OCI-LY1 (cell line): ENCODE measurements around the gene PTPA.

Experiments
- H2AFZ ChIP-seq: fragments of 200-600 bp; sonication (generic), shearing (Covaris generic); 2 replicates; pipeline ENCODE4 v1.6.0; 2014; ENCODE audit warnings: antibody characterized with exemption, mild to moderate bottlenecking, low read length
- H3F3A ChIP-seq: fragments of 200-600 bp; sonication (generic), shearing (Covaris generic); 2 replicates; pipeline ENCODE4 v1.6.0; 2014; ENCODE audit warnings: mild to moderate bottlenecking, antibody characterized with exemption, low read length, moderate library complexity; ENCODE audit not compliant: insufficient read depth
- H3K27ac ChIP-seq: fragments of 200-600 bp; sonication (generic); 2 replicates; pipeline ENCODE4 v1.5.1; 2014; ENCODE audit warnings: low read length, mixed run types, mild to moderate bottlenecking, low read depth; ENCODE audit not compliant: poor library complexity, severe bottlenecking
- H3K27me3 ChIP-seq: fragments of 200-600 bp; sonication (generic); 2 replicates; pipeline ENCODE4 v1.6.0; 2014; ENCODE audit warnings: antibody characterized with exemption, mild to moderate bottlenecking, low read length, moderate library complexity; ENCODE audit not compliant: insufficient read depth
- H3K36me3 ChIP-seq: fragments of 200-600 bp; sonication (generic); 2 replicates; pipeline ENCODE4 v1.6.1; 2014; ENCODE audit warnings: mild to moderate bottlenecking, antibody characterized with exemption, low read length, moderate library complexity, mixed read lengths; ENCODE audit not compliant: insufficient read depth
- H3K4me1 ChIP-seq: fragments of 200-600 bp; sonication (generic); 2 replicates; pipeline ENCODE4 v1.5.1; 2014; ENCODE audit warnings: mild to moderate bottlenecking, low read length, moderate library complexity; ENCODE audit not compliant: insufficient read depth, severe bottlenecking
- H3K4me2 ChIP-seq: fragments of 200-600 bp; sonication (generic), shearing (Covaris generic); 2 replicates; pipeline ENCODE4 v1.6.1; 2014; ENCODE audit warnings: low read length
- H3K4me3 ChIP-seq: fragments of 200-600 bp; sonication (generic); 2 replicates; pipeline ENCODE4 v1.5.1; 2014; ENCODE audit warnings: low read length, low read depth, mild to moderate bottlenecking, mixed read lengths; ENCODE audit not compliant: poor library complexity, severe bottlenecking
- H3K79me2 ChIP-seq: fragments of 200-600 bp; shearing (Covaris generic); 2 replicates; pipeline ENCODE4 v1.6.1; 2016; ENCODE audit warnings: mixed run types, low read length, mixed read lengths; ENCODE audit not compliant: insufficient read depth
- H3K9ac ChIP-seq: fragments of 200-600 bp; sonication (generic), shearing (Covaris generic); 2 replicates; pipeline ENCODE4 v1.6.1; 2014; ENCODE audit warnings: mild to moderate bottlenecking, low read length, mixed read lengths
- H3K9me2 ChIP-seq: fragments of 200-600 bp; sonication (generic), shearing (Covaris generic); 2 replicates; pipeline ENCODE4 v1.6.1; 2014; ENCODE audit warnings: low read depth, mild to moderate bottlenecking, low read length, mixed read lengths
- H3K9me3 ChIP-seq: fragments of 200-600 bp; shearing (Covaris generic); 2 replicates; pipeline ENCODE4 v1.6.1; 2014; ENCODE audit warnings: low read length, mixed read lengths
- H4K20me1 ChIP-seq: fragments of 200-600 bp; sonication (generic), shearing (Covaris generic); 2 replicates; pipeline ENCODE4 v1.6.0; 2016; ENCODE audit warnings: mild to moderate bottlenecking, low read length; ENCODE audit not compliant: insufficient read depth
- CTCF ChIP-seq: fragments of 200-600 bp; sonication (generic), shearing (Covaris generic); IDR thresholded peaks from 2 replicates; pipeline ENCODE4 v1.5.1; 2017; ENCODE audit warnings: mild to moderate bottlenecking, antibody characterized with exemption, low read length, moderate library complexity, mixed read lengths
- EZH2 ChIP-seq: fragments of 200-600 bp; sonication (generic), shearing (Covaris generic); IDR thresholded peaks from 2 replicates; pipeline ENCODE4 v1.8.0; 2017; ENCODE audit warnings: borderline replicate concordance, mixed run types, mild to moderate bottlenecking, antibody characterized with exemption, low read length, moderate library complexity, mixed read lengths

Gene PTPA

DNA sequence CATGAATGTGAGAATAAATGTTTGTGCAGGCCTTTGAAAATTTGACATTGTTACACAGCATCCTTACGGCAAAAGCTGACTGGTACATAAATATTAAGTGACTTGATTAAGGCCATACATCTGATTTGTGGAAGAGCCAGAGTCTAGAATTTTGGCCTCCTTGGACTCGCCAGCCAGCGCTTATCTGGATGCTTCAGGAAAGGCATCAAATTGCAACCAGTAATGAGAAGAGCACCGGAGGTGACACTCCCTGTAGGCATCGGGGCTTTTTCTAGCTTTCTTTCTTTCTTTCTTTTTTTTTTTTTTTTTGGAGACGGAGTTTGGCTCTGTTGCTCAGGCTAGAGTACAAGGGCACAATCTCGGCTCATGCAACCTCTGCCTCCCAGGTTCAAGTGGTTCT, 80.0 kb downstream of the PTPA start:
- Histone ChIP-seq H3K9me2 (no peaks in the 10 kb centered on the region), H3K27me3 (peaks cover 23% of the 10 kb centered on the region), H3K9me3 (peaks cover 9% of the 10 kb centered on the region; the same call in 1 of the 2 replicates), H3F3A (no peaks in the 10 kb centered on the region), H3K4me2 (no peak overlapping the region), H4K20me1 (no peaks in the 10 kb centered on the region), H3K4me1 (no peaks in the 10 kb centered on the region), H3K79me2 (no peaks in the 10 kb centered on the region), H3K9ac (no peak overlapping the region), H3K36me3 (no peaks in the 10 kb centered on the region; the same call in 1 of the 2 replicates), H2AFZ (no peak overlapping the region), H3K27ac (no peak overlapping the region), H3K4me3 (no peak overlapping the region)
- TF ChIP-seq CTCF (no peak), EZH2 (no peak)

- H4K20me1 ChIP-seq = no peaks in the 10 kb centered on the region
- no peaks in the 10 kb centered on the region for H3F3A ChIP-seq
- H3K27ac ChIP-seq = no peak overlapping the region
- H3K36me3 ChIP-seq = no peaks in the 10 kb centered on the region
- H3K9me3 ChIP-seq = 0 out of 2 replicates have a peak, but pooled peaks cover 3% of the 10 kb centered on the region
- H3K9me2 ChIP-seq = no peaks in the 10 kb centered on the region
- no peak overlapping the region for H3K9ac ChIP-seq
- no peaks in the 10 kb centered on the region for H3K4me1 ChIP-seq
- H2AFZ ChIP-seq = no peak overlapping the region
- no peak for TF ChIP-seq CTCF
- no peak overlapping the region for H3K4me3 ChIP-seq
- no peaks in the 10 kb centered on the region for H3K79me2 ChIP-seq
- peaks cover 8% of the 10 kb centered on the region; the same call in 1 of the 2 replicates for H3K27me3 ChIP-seq
- no peak overlapping the region for H3K4me2 ChIP-seq
Measured at GRCh38 chr9:129193655-129194054, 82.4 kb downstream of the PTPA start.

DNA sequence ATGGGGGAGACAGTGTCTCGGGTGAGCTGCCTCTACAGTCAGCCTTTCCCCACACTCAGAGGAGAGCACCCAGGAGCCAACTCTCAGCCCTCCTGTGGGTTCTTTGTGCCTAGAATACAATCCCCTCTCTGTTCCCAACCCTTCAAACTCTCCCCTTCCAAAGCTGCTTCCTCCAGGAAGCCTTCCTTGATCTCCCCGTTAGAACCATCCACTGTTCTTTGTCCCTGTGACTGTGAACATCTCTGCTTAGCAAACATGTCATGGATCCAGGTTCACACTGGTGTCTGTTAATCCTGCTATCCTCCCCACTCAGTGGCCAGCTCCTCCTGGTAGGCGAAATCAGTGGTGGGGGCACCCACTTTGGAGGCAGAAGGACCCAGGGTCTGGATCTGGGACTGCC, 83.0 kb downstream of the PTPA start:
- TF ChIP-seq CTCF = no peak
- no peaks in the 10 kb centered on the region for H3K36me3 ChIP-seq
- H3F3A ChIP-seq = no peaks in the 10 kb centered on the region
- H2AFZ ChIP-seq = no peak overlapping the region
- H3K79me2 ChIP-seq = no peaks in the 10 kb centered on the region
- no peak overlapping the region for H3K4me3 ChIP-seq
- H3K4me2 ChIP-seq = no peak overlapping the region
- H3K27ac ChIP-seq = no peak overlapping the region
- H3K9me2 ChIP-seq = no peaks in the 10 kb centered on the region
- no peaks in the 10 kb centered on the region for H4K20me1 ChIP-seq
- peaks cover 8% of the 10 kb centered on the region; the same call in 1 of the 2 replicates for H3K27me3 ChIP-seq
- H3K9ac ChIP-seq = no peak overlapping the region
- H3K4me1 ChIP-seq = no peaks in the 10 kb centered on the region
- H3K9me3 ChIP-seq = 0 out of 2 replicates have a peak, but pooled peaks cover 3% of the 10 kb centered on the region
